HEK293 (cell line): ENCODE measurements around the gene TNS1.

ENCODE experiments used
- IKZF3 ChIP-seq: fragments of 450-650 bp; IDR thresholded peaks from 2 replicates; pipeline ENCODE4 v1.5.0; 2018; ENCODE audit warnings: missing biosample characterization, mild to moderate bottlenecking, missing genetic modification characterization, moderate library complexity
- KLF1 ChIP-seq: fragments of 450-650 bp; formaldehyde crosslinking; IDR thresholded peaks from 2 replicates; pipeline ENCODE4 v1.5.1; 2016; ENCODE audit warnings: missing biosample characterization, missing genetic modification characterization
- KLF16 ChIP-seq: fragments of 450-650 bp; formaldehyde crosslinking; IDR thresholded peaks from 2 replicates; pipeline ENCODE4 v1.5.1; 2017; ENCODE audit warnings: missing biosample characterization, missing genetic modification characterization
- PBX3 ChIP-seq: sonication (generic); formaldehyde crosslinking; IDR thresholded peaks from 2 replicates; pipeline ENCODE4 v1.8.1; 2022; ENCODE audit warnings: mild to moderate bottlenecking, moderate library complexity, missing genetic modification reagents
- ZBTB17 ChIP-seq: fragments of 450-650 bp; formaldehyde crosslinking; IDR thresholded peaks from 2 replicates; pipeline ENCODE4 v1.5.1; 2016; ENCODE audit warnings: missing biosample characterization, missing genetic modification characterization
- ZNF133 ChIP-seq: fragments of 450-650 bp; formaldehyde crosslinking; IDR thresholded peaks from 2 replicates; pipeline ENCODE4 v1.5.1; 2016; ENCODE audit warnings: missing biosample characterization, missing genetic modification characterization
- ZNF239 ChIP-seq: fragments of 450-650 bp; formaldehyde crosslinking; IDR thresholded peaks from 2 replicates; pipeline ENCODE4 v1.5.1; 2016; ENCODE audit warnings: missing biosample characterization, missing genetic modification characterization
- ZNF596 ChIP-seq: fragments of 450-650 bp; IDR thresholded peaks from 2 replicates; pipeline ENCODE4 v1.5.0; 2018; ENCODE audit warnings: missing biosample characterization, mild to moderate bottlenecking, missing genetic modification characterization, moderate library complexity
- TF ChIP-seq, protein P1 (sequence below): fragments of 450-650 bp; formaldehyde crosslinking; IDR thresholded peaks from 2 replicates; pipeline ENCODE4 v1.5.1; 2016; ENCODE audit warnings: missing biosample characterization, missing genetic modification characterization
- TF ChIP-seq, protein P2 (sequence below): fragments of 450-650 bp; formaldehyde crosslinking; IDR thresholded peaks from 2 replicates; pipeline ENCODE4 v1.5.1; 2016; ENCODE audit warnings: missing biosample characterization, missing genetic modification characterization, borderline replicate concordance
- TF ChIP-seq, protein P3 (sequence below): fragments of 450-650 bp; formaldehyde crosslinking; IDR thresholded peaks from 2 replicates; pipeline ENCODE4 v1.5.1; 2017; ENCODE audit warnings: missing biosample characterization, mild to moderate bottlenecking, missing genetic modification characterization, moderate library complexity
- TF ChIP-seq, protein P4 (sequence below): fragments of 450-650 bp; formaldehyde crosslinking; IDR thresholded peaks from 2 replicates; pipeline ENCODE4 v1.5.1; 2016; ENCODE audit warnings: missing biosample characterization, missing genetic modification characterization

DNA sequence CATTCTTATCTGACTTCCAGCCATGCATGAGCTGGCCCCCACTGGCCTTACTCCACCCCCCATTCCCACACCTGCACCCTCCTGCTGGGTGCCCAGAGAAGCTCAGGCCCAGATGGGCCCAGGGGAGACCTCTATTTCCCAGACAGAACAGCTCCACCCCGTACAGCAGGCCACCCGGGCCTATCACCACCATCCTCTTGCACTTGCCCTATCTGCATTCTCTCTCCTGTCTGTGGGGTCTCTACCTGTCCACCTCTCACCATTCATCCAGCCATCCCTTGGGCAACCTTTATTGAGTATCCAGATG lies 25.3 kb upstream of the TNS1 start:
- TF ChIP-seq, protein P1, sequence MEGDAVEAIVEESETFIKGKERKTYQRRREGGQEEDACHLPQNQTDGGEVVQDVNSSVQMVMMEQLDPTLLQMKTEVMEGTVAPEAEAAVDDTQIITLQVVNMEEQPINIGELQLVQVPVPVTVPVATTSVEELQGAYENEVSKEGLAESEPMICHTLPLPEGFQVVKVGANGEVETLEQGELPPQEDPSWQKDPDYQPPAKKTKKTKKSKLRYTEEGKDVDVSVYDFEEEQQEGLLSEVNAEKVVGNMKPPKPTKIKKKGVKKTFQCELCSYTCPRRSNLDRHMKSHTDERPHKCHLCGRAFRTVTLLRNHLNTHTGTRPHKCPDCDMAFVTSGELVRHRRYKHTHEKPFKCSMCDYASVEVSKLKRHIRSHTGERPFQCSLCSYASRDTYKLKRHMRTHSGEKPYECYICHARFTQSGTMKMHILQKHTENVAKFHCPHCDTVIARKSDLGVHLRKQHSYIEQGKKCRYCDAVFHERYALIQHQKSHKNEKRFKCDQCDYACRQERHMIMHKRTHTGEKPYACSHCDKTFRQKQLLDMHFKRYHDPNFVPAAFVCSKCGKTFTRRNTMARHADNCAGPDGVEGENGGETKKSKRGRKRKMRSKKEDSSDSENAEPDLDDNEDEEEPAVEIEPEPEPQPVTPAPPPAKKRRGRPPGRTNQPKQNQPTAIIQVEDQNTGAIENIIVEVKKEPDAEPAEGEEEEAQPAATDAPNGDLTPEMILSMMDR = no peak
- TF ChIP-seq, protein P2, sequence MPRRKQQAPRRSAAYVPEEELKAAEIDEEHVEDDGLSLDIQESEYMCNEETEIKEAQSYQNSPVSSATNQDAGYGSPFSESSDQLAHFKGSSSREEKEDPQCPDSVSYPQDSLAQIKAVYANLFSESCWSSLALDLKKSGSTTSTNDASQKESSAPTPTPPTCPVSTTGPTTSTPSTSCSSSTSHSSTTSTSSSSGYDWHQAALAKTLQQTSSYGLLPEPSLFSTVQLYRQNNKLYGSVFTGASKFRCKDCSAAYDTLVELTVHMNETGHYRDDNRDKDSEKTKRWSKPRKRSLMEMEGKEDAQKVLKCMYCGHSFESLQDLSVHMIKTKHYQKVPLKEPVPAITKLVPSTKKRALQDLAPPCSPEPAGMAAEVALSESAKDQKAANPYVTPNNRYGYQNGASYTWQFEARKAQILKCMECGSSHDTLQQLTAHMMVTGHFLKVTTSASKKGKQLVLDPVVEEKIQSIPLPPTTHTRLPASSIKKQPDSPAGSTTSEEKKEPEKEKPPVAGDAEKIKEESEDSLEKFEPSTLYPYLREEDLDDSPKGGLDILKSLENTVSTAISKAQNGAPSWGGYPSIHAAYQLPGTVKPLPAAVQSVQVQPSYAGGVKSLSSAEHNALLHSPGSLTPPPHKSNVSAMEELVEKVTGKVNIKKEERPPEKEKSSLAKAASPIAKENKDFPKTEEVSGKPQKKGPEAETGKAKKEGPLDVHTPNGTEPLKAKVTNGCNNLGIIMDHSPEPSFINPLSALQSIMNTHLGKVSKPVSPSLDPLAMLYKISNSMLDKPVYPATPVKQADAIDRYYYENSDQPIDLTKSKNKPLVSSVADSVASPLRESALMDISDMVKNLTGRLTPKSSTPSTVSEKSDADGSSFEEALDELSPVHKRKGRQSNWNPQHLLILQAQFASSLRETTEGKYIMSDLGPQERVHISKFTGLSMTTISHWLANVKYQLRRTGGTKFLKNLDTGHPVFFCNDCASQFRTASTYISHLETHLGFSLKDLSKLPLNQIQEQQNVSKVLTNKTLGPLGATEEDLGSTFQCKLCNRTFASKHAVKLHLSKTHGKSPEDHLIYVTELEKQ (tag by site-specific recombination) = no peak
- TF ChIP-seq, protein P3, sequence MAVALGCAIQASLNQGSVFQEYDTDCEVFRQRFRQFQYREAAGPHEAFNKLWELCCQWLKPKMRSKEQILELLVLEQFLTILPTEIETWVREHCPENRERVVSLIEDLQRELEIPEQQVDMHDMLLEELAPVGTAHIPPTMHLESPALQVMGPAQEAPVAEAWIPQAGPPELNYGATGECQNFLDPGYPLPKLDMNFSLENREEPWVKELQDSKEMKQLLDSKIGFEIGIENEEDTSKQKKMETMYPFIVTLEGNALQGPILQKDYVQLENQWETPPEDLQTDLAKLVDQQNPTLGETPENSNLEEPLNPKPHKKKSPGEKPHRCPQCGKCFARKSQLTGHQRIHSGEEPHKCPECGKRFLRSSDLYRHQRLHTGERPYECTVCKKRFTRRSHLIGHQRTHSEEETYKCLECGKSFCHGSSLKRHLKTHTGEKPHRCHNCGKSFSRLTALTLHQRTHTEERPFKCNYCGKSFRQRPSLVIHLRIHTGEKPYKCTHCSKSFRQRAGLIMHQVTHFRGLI (tag by site-specific recombination) = no peak
- TF ChIP-seq ZNF133 (tag by site-specific recombination) = no peak
- no peak for TF ChIP-seq KLF16 (tag by site-specific recombination)
- no peak for TF ChIP-seq PBX3 (CRISPR knock-in tag)
- no peak for TF ChIP-seq ZNF596 (tag by site-specific recombination)
- no peak for TF ChIP-seq ZNF239 (tag by site-specific recombination)
- TF ChIP-seq, protein P4, sequence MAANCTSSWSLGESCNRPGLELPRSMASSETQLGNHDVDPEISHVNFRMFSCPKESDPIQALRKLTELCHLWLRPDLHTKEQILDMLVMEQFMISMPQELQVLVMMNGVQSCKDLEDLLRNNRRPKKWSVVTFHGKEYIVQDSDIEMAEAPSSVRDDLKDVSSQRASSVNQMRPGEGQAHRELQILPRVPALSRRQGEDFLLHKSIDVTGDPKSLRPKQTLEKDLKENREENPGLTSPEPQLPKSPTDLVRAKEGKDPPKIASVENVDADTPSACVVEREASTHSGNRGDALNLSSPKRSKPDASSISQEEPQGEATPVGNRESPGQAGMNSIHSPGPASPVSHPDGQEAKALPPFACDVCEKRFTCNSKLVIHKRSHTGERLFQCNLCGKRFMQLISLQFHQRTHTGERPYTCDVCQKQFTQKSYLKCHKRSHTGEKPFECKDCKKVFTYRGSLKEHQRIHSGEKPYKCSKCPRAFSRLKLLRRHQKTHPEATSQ = no peak
- TF ChIP-seq IKZF3 (tag by site-specific recombination) = no peak
- TF ChIP-seq KLF1 (tag by site-specific recombination) = no peak
- no peak for TF ChIP-seq ZBTB17
